Stimulated activated CD8-positive, alpha-beta memory T cell treated with anti-CD3 and anti-CD28 coated beads, Interleukin-12 subunit alpha, Interleukin-12 subunit beta, amount 100 ng/mL, for 24 hours (primary cell): ENCODE data around the gene CILP.

Experiments used
- DNase-seq: peaks from one replicate; pipeline ENCODE4 v3.0.0-alpha.2; 2020; ENCODE audit errors: extremely low read depth

The CILP gene

DNA sequence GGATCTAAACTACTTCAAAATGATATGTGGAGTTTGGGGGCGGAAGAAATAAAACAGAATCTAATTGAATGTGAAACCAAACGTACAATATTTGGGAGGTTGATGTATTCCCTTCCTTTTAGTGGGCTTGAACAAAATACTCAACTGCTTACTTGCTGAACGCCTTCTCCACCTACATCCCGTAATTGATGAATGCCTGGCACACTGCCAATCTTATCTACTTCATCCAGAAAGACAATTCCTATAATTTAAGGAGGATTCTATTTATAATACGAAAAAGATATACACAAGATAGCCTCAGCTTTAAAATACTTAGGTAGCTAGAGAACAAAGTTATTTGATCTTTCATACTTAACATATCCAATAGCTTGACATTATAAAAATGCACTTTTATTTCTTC lies 54.6 kb downstream of the CILP start:
- DNase-seq: no peak

DNA sequence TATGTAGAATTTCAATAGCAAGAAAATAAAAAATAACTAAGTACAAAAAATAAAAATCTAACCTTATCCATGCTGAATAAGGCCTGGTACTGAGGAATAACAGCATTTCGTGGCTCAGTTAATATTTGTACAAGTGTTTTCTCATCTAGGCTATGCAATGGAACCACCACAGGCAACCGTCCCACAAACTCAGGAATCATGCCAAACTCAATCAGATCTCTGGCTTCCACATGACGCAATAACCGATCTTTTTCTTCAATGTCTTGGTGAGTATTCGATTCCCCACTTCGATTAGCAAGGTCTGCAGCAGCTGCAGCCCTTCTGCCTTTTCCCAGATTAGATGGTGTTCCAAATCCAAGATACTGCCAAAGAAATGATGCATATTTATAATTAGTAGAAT lies 56.6 kb downstream of the CILP start:
- no peak for DNase-seq

DNA sequence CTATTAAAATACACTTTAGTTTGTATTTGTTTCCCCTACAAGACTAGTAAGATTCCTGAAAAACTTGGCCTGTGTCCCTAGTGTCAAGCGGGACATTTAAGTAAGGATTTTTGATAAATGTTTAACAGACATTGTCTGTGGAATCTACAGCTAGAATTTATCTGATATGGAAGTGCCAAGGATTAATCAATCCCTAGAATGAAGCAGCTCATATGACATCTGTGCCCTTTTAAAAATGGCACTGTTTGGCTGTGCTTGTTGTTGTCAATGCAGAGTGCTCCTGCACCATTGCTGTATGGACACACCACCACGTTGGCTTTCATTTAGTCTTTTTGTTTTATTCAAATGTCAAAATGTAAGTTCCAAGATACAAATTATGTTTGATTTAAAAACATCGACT lies 63.4 kb downstream of the CILP start:
- no peak for DNase-seq

DNA sequence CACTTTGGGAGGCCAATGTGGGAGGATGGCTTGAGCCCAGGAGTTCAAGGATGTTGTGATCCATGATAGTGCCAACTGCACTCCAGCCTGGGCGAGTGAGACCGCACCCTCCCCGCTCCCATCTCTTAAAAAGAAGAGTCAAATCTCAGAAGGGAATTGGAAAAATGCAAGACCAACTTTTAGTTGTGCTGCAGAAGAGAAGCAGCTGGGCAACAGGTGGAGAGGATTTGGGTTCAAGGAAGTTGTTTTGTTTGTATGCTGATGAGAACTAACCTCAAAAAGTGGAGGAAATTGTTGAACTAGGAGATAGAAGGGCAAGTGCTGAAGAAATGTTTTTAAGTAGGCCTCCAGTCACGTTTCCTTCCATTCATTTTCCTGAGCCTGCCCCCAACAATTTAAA lies 64.8 kb downstream of the CILP start:
- no peak for DNase-seq
